ENCODE results near the gene TBC1D22A.
A peak's percentile ranks its signal among the peaks of the same experiment; 100 is the strongest.

TBC1D22A gene

GRCh38 chr22:46934746-46935491 is 172.5 kb downstream of the TBC1D22A start:
- DNase-seq (ENCODE audit: low spot score), result peak; percentile 30

GRCh38 chr22:46935506-46936377 is 173.3 kb downstream of the TBC1D22A start:
- DNase-seq (ENCODE audit: low spot score), result no peak

- DNase-seq (ENCODE audit: low spot score), result no peak
These were observed 174.0 kb downstream of the TBC1D22A start for GRCh38 chr22:46936378-46936903.

- no peak for DNase-seq (ENCODE audit: low spot score)
These were observed 174.7 kb downstream of the TBC1D22A start for GRCh38 chr22:46937185-46937584.

- no peak for DNase-seq (ENCODE audit: low spot score)
These were observed 175.5 kb downstream of the TBC1D22A start for GRCh38 chr22:46937939-46938338.

GRCh38 chr22:46941968-46942798 is 179.7 kb downstream of the TBC1D22A start:
- no peak for DNase-seq (ENCODE audit: low spot score)

- no peak for DNase-seq (ENCODE audit: low spot score)
These were observed 180.6 kb downstream of the TBC1D22A start for GRCh38 chr22:46942799-46943785.

- no peak for DNase-seq (ENCODE audit: low spot score)
These were observed 183.0 kb downstream of the TBC1D22A start for GRCh38 chr22:46945481-46945880.

GRCh38 chr22:46946383-46946962 is 184.0 kb downstream of the TBC1D22A start:
- no peak for DNase-seq (ENCODE audit: low spot score)

GRCh38 chr22:46947516-46948257 is 185.2 kb downstream of the TBC1D22A start:
- DNase-seq (ENCODE audit: low spot score), result no peak

- no peak for DNase-seq (ENCODE audit: low spot score)
These were observed 186.1 kb downstream of the TBC1D22A start for GRCh38 chr22:46948411-46949144.

- no peak for DNase-seq (ENCODE audit: low spot score)
These were observed 188.9 kb downstream of the TBC1D22A start for GRCh38 chr22:46951350-46951749.

- no peak for DNase-seq (ENCODE audit: low spot score)
These were observed 189.5 kb downstream of the TBC1D22A start for GRCh38 chr22:46951973-46952372.

- DNase-seq (ENCODE audit: low spot score), result no peak
These were observed 191.7 kb downstream of the TBC1D22A start for GRCh38 chr22:46953968-46954765.

GRCh38 chr22:46954781-46955180 is 192.3 kb downstream of the TBC1D22A start:
- no peak for DNase-seq (ENCODE audit: low spot score)

GRCh38 chr22:46956498-46957215 is 194.2 kb downstream of the TBC1D22A start:
- DNase-seq (ENCODE audit: low spot score), result no peak

- no peak for DNase-seq (ENCODE audit: low spot score)
These were observed 195.1 kb downstream of the TBC1D22A start for GRCh38 chr22:46957521-46957920.

Data from COLO829 (cell line).